Epithelial cell of prostate (primary cell): ENCODE results near the gene TEC.
"Not testable (repeated sequence)": the region's sequence is repeated elsewhere in the genome, so short reads cannot be mapped to it uniquely, and the experiment has no call there.

Experiments
- DNase-seq: peaks from one replicate; pipeline ENCODE4 v3.0.0-alpha.2; 2011; ENCODE audit warnings: low read depth, low spot score
- H3K27ac ChIP-seq: fragments of 450-650 bp; 2 replicates; pipeline ENCODE4 v1.5.1; 2017; ENCODE audit warnings: mild to moderate bottlenecking

Gene TEC

DNA sequence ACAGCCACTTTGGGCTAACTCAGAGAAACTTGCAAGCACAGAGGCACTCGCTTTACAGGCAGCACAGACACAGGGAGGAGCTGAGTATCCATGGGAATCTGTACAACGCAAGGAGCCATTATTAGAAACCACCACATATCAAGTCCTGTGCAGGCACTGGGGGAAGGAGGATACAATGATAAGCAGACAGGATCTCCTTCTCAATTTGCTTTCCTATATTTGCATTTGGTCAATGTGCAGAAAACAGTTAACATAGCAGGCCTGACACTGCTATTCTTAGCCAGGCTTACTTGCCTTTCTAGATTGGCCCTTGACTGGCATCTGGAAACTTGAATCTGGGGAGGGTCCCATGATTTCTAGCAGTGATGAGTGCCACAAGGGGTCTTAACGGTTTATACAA lies 65.8 kb downstream of the TEC start:
- H3K27ac ChIP-seq: no peak overlapping the region
- no peak for DNase-seq

DNA sequence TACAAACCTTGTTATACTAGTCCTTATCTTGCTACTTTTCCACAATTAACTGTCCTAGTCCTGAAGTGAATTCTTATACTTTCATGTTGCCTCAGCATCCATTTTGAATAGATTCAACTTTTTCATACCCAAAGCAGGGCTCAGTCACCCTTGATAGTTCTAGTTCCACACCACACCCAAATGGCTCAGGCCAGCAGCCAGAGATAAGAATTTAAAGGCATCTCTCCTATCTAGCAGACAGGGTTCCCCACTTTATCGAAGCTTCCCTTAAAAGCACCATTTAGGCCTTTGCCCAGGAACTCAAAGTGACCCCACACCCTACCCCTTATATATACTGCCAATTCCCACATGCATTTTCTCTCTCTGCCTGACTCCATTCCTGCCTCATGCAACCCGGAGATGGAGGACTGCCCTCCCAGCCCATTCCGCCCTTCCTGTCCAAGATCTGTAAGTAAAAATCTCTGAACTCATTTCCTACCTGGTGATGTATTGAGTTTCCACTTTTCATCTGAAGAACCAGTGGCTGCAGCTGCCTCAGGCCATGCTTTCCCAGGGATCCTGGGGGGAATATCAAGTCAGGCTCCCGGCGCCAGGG lies 71.9 kb downstream of the TEC start:
- H3K27ac ChIP-seq: no peak overlapping the region
- no peak for DNase-seq

DNA sequence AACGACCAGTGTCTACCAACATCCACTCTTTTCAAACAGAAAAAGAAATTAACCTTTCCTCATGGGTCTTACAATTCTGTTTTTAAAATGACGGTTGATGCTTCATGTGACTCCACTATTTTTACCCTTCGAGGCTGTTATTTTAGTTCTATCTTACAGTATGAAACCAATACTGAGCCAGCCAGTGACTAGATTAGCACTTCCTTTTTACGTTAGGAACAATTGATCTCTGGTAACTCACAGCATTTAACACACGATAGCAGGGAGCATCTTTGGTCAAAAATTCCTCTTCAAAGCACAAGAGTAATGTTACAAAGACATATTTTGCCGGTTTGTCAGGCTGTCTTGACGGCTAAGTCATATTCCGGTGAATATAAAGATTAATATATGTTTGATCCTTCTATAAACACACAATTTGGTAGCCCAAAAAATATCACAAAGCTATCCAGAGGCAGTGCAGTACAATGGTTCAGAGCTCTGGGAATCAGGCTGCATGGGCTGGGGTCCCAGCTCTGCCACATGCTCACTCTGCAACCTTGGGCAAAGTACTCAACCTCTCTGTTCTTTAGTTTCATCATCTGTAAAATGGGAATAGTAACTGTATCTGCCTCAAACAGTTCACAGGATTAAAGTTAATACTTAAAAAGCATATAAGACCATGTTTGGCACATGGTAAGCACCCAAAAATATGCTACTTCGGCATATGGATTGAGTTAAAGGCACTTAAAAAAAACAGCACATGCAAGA lies 72.7 kb downstream of the TEC start:
- DNase-seq: no peak
- no peak overlapping the region for H3K27ac ChIP-seq

DNA sequence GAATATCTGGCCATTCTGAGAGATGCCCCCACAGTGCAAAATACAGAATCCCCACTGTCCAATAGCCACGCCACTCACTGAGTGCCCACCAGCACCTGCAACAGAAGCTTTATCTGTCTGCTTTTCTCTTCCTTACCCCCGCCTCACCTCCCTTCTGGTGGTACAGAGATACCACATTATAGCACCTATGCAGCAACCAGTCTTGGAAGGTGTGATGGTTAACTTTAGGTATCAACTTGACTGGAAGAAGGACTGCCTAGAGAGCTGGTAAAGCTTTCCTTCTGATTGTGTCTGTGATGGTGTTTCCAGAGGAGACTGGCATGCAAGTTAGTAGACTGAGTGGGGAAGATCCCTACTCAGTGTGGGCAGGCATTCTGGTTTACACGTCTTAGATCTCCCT lies 73.8 kb downstream of the TEC start:
- no peak for DNase-seq
- no peak overlapping the region for H3K27ac ChIP-seq

DNA sequence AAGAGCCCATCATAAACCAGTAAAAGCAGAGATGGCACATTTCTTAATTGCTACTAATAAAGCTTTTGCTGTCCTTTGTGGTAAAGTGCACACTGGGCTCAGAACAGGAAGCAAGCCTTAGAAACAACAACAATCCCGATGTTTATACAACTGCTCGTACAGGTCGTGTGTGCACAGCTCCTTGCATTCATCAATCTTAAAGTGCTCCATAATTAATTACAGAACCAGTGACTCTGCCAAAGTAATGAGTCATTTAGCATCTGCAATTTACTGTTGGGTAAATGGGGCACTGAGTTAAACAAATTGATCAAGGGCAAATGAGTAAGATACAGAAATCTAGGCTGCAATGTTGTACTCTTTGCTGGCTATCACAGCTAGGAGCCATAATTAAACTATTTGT lies 74.3 kb downstream of the TEC start:
- H3K27ac ChIP-seq: no peak overlapping the region
- no peak for DNase-seq

DNA sequence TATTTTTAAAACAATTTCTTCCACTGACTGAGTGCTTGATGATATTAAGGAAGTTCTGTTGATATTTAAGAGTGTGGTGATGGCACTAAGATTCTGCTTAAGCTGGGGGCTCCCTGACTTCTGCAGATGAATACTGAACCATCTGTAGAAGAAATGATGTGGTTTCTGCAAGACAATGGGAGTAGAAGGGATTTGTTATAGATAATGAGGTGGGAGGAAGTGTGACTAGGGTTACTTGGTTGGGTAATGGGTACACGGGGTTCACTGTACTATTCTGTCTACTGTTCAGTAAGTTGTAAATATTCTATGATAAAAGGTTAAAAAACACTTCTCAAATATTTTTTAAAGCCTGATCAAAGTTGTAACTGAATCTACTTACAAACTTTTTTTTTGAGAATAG lies 74.7 kb downstream of the TEC start:
- DNase-seq: no peak
- no peak overlapping the region for H3K27ac ChIP-seq

DNA sequence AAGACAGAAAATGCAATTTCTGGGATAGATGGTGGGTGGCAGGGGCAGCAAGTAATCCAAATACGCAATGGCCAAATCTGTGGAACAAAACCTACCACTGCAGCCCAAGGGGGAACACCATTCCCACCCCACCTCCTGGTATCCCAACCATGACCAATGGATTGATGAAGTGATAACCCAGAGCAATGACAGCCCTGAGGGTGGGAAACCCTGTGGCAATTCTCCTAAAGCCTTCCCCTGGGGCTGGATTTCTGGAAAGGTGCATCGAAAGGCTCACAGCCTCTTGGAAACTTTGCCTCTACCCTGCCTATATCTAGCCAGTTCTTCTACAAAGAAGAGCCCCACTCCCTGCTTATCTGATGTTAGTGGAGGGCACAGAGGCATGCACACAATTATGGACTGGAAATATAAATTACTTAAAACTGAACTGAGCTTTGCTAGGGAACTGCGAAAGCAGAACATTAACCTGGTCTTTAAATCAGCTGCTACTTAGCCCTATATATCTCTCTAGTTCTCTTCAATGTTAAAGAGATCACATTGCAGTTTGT lies 75.6 kb downstream of the TEC start:
- no peak for DNase-seq
- H3K27ac ChIP-seq: no peak overlapping the region

DNA sequence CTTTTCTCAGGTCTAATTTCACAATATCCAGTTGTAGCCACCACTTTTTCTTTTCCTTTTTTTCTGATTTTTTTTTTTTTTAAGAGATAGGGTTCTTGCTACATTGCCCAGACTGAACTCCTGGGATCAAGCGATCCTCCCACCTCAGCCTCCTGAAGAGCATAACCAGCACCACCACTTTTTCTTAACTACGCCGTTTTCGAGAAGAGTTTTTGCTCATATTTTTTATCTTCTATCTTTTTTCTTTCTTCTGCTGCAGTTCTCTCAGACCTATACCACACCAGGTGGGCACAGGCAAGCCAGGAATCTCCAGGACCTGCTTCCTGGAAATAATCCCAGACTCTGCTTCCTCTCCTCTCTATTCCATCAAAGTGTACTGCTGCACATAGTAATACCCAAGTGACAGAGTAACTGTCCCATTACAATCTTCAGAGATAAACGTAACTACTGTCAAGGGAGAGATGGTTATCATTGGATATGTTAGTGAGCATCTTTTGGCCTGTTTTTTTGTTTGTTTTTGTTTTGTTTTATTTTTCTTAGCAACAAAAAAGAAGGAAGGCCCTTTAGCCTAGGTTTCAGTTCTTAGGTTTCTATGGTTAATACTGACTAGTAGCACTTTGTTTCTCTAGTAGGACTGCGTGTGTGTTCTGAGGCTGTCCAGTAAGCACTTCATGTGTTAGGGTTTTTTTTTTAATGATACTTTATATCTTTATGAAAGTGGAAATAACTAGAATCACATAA lies 76.4 kb downstream of the TEC start:
- no peak overlapping the region for H3K27ac ChIP-seq

DNA sequence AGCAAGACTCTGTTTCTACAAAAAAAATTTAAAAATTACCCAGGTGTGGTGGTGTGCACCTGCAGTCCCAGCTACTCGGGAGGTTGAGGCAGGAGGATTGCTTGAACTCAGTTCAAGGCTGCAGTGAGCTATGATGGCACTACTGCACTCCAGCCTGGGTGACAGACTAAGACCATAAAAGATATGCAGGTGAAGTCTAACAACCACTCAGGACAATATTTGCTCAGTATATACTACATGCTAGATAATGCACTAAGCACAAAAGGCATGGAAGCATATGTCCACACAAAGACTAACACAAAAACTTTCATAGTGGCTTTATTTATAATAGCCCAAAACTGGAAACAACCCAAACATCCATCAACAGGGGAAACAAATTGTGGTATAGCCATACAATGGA lies 77.9 kb downstream of the TEC start:
- no peak for DNase-seq
- H3K27ac ChIP-seq: no peak overlapping the region

More for the DNA sequence above, 76.4 kb downstream of the TEC start:
- DNase-seq: no peak

DNA sequence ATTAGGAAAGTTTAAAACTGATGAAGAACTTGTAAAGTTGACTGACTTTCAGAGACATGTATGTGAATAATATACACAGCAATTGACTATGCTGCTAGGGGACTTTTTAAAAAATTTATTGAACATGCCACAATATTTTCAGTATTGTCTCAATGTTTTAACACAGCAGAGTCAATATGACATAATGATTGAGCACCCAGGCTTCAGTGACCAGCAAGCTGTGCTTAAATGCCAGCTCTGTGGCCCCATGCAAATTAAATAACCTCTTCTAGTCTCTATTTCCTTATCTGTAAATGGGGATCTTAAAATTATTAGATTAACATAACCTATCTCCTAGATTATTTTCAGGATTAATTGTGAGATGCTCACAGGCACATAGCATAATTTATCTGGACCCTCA lies 78.8 kb downstream of the TEC start:
- H3K27ac ChIP-seq: no peak overlapping the region
- DNase-seq: no peak

DNA sequence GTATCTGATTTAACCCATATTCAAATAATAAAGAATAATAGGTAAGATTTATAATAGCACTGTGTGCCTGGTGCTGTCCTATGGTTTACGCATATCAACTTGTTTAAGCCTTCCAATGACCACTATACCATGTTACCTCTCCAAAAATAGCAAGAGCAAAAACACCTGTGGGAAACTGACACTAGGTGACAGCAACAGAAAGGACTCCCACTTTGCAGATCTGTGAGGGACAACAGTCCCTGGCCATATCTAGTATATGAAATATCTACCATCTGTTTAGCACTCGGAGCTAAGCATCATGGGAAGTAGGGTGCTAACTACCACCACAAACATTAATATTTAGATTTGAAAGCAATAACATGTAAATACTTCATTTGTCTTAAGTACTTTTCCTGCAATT lies 79.9 kb downstream of the TEC start:
- H3K27ac ChIP-seq: no peak overlapping the region
- no peak for DNase-seq

DNA sequence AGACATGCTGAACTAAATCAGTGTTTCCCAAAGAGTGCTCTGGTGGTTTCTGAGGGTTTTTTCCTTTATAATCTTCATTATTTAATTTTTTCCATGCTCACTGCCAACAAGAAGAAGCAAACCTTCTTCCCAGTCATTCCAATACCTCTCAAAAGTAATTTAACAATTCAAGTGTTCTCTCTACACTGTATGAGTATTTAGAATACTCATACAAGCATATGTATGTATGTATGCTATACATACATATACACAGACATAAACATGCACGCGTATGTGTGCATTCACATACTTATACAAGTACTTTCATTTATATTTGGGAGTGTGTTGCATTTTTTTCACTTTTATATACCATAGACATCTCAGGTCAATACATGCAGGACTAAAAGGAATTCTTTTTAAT lies 81.2 kb downstream of the TEC start:
- DNase-seq: no peak
- H3K27ac ChIP-seq: no peak overlapping the region

DNA sequence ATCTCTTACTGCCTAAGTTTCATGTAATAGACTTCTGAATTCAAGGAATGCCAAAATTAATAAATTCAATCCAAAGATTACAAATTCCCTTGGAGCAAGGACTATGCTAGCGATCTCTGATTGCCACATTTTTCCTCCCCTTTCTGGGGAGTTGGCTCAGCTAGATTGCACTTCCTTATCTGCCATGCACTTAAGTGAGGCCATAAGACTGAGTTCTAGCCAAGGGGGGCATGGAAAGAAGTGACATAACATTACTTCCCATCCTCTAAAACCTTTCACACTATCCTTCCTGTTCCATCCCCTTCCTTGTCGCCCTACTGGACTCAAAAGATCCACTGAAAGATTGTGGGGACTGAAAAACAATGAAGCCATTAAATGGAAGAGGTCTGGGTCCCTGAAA lies 81.8 kb downstream of the TEC start:
- H3K27ac ChIP-seq: no peak overlapping the region
- no peak for DNase-seq

DNA sequence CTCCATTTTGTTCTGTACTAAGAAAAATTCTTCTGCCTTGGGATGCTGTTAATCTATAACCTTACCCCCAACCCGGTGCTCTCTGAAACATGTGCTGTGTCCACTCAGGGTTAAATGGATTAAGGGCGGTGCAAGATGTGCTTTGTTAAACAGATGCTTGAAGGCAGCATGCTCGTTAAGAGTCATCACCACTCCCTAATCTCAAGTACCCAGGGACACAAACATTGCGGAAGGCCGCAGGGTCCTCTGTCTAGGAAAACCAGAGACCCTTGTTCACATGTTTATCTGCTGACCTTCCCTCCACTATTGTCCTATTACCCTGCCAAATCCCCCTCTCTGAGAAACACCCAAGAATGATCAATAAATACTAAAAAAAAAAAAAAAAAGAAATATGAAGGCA lies 82.6 kb downstream of the TEC start:
- not testable (repeated sequence) for H3K27ac ChIP-seq, DNase-seq

DNA sequence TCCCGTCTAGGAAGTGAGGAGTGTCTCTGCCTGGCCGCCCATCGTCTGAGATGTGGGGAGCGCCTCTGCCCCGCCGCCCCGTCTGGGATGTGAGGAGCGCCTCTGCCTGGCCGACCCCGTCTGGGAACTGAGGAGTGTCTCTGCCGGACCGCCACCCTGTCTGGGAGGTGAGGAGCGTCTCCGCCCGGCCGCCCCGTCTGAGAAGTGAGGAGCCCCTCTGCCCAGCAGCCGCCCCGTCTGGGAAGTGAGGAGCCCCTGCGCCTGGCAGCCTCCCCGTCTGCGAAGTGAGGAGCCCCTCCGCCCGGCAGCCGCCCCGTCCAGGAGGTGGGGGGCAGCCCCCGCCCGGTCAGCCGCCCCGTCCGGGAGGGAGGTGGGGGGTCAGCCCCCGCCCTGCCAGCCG lies 83.2 kb downstream of the TEC start:
- H3K27ac ChIP-seq: not testable (repeated sequence)

DNA sequence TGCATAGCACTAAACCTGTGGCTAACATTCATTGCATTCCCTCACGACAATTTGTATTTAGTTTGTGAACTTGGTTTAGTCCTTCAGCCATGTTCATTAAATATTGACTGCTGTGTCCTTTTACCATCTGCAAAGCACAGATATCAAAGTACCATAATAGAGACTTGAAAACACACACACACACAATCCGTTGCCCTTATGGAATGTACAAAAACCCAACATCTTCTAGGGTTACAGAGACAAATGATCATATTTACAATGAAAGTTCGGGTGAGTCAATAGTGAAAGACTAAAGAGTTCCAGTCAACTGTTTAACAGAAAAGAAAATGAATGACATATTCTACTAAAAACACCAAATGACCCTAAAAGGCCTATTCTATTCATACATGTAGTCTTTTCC lies 84.8 kb downstream of the TEC start:
- no peak overlapping the region for H3K27ac ChIP-seq
- DNase-seq: no peak

More for the DNA sequence above, 83.2 kb downstream of the TEC start:
- DNase-seq: not testable (repeated sequence)

DNA sequence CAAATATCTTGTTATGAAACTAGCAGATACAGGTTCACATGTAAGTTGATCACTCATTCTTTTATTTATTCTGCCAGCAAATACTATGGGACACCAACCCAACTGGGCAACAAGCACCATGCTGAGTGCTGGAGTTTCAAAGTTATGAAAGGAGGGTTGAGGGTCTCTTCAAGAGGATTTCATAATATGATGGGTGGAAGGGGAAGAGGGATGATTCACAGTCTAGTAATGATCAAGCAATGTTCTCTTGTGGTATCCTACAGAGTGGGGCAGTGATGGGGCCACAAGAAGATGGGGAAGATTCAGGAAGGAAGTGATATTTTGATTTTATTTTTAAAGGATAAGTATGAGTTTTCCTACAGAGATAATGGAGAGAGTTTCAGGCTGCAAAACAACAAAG lies 89.4 kb downstream of the TEC start:
- no peak overlapping the region for H3K27ac ChIP-seq
- DNase-seq: no peak

DNA sequence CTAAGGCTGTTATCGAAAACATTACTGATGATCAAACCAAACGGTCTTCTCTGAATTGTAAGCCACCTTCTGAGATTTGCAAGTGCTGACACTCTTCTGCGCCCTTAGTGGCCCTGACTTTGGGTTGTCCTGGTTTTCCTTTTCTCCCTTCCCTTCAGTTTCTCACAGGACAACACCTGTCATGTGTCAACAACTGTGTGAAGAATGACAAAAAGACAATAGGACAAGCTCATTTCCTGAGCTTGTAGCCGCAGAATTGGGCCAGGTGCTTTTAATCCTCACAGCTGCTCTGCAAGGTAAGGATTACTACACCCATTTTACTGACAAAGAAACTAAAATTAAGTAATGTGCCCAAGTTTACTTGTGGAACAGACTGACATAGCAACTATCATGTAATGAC lies 90.7 kb downstream of the TEC start:
- no peak for DNase-seq

DNA sequence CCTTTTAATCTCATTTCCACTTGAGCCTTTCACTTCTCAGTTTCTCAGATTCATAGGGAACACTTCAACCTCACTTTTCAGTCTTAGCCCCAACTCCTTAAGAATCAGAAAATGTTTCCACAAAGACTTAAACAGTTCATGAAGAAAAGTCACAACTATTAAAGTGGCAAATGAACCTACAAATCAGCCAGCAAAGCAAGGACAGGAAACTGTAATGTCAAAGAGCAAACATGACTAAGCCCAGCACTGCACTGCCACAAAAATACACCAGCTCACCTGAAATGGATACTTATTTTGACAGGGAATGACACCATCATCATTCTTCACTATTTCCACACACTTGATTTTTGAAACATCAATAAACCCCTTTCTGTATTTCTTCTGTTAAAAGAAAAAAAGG lies 93.8 kb downstream of the TEC start:
- no peak for DNase-seq
- no peak overlapping the region for H3K27ac ChIP-seq

More for the DNA sequence above, 90.7 kb downstream of the TEC start:
- no peak overlapping the region for H3K27ac ChIP-seq

DNA sequence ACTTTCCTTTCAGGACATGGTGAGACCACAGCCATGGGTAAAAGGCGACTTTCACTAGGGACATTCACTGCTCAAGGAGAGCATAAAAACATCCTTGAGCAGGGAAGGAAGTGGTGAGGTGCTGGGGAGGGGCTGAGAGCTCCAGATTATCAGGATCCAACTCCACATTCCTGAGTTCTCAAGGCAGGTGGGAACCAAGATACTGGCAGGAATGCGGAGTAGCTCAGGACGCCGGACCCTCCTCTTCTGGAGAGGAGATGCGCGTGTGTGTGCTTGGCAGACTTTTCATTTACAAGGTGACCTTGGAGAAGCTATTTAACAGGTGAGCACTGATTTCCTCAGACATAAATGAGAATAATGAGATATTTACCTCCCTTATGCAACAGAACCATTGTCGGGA lies 94.3 kb downstream of the TEC start:
- DNase-seq: no peak
- no peak overlapping the region for H3K27ac ChIP-seq
